OCI-LY3 (cell line): ENCODE data around the gene IPCEF1.
"Not testable (repeated sequence)": the region's sequence is repeated elsewhere in the genome, so short reads cannot be mapped to it uniquely, and the experiment has no call there.

Experiments
- H2AFZ ChIP-seq: fragments of 200-600, 300-600 bp; shearing (Covaris generic); 2 replicates; pipeline ENCODE4 v1.6.0; 2014; ENCODE audit warnings: antibody characterized with exemption, low read depth, low read length
- H3K27ac ChIP-seq: fragments of 200-600, 300-600 bp; sonication (generic); 2 replicates; pipeline ENCODE4 v1.5.1; 2014; ENCODE audit warnings: mild to moderate bottlenecking, low read length, moderate library complexity, mixed read lengths
- H3K27me3 ChIP-seq: fragments of 200-600, 300-600 bp; sonication (generic); 2 replicates; pipeline ENCODE4 v1.6.1; 2014; ENCODE audit warnings: low read depth, low read length, mixed read lengths
- H3K36me3 ChIP-seq: fragments of 200-600, 300-600 bp; sonication (generic); replicated peaks from 2 replicates; pipeline ENCODE3; 2014; ENCODE audit warnings: low read depth, low read length, mixed read lengths
- H3K4me1 ChIP-seq: fragments of 300-600, 200-600 bp; sonication (generic); 2 replicates; pipeline ENCODE4 v1.6.1; 2014; ENCODE audit warnings: low read length, mixed read lengths
- H3K4me2 ChIP-seq: fragments of 200-600, 300-600 bp; sonication (generic); 2 replicates; pipeline ENCODE4 v1.6.1; 2014; ENCODE audit warnings: low read length, mixed read lengths
- H3K4me3 ChIP-seq: fragments of 300-600, 200-600 bp; sonication (generic); 2 replicates; pipeline ENCODE4 v1.5.1; 2014; ENCODE audit warnings: antibody characterized with exemption, mild to moderate bottlenecking, low read length, moderate library complexity
- H3K79me2 ChIP-seq: fragments of 300-600, 200-600 bp; shearing (Covaris generic); 2 replicates; pipeline ENCODE4 v1.6.1; 2014; ENCODE audit warnings: mild to moderate bottlenecking, low read length, mixed read lengths
- H3K9ac ChIP-seq: fragments of 300-600, 200-600 bp; shearing (Covaris generic); 2 replicates; pipeline ENCODE4 v1.6.0; 2014; ENCODE audit warnings: mild to moderate bottlenecking, low read length, moderate library complexity
- H3K9me3 ChIP-seq: fragments of 200-600, 300-600 bp; shearing (Covaris generic); 2 replicates; pipeline ENCODE4 v1.6.1; 2014; ENCODE audit warnings: low read length, mixed read lengths; ENCODE audit not compliant: insufficient read depth
- H4K20me1 ChIP-seq: fragments of 200-600, 300-600 bp; sonication (generic); 2 replicates; pipeline ENCODE4 v1.6.1; 2016; ENCODE audit warnings: low read length, mixed read lengths; ENCODE audit not compliant: insufficient read depth
- EZH2phosphoT487 ChIP-seq: fragments of 200-600 bp; shearing (Covaris generic); IDR thresholded peaks from 2 replicates; pipeline ENCODE4 v1.6.1; 2018; ENCODE audit warnings: antibody characterized with exemption, mixed run types, low read depth
- TF ChIP-seq, protein P1 (sequence below): fragments of 200-600, 300-600 bp; sonication (generic); IDR thresholded peaks from 2 replicates; pipeline ENCODE4 v1.5.1; 2014; ENCODE audit warnings: antibody characterized with exemption, low read length, low read depth

Gene IPCEF1

DNA sequence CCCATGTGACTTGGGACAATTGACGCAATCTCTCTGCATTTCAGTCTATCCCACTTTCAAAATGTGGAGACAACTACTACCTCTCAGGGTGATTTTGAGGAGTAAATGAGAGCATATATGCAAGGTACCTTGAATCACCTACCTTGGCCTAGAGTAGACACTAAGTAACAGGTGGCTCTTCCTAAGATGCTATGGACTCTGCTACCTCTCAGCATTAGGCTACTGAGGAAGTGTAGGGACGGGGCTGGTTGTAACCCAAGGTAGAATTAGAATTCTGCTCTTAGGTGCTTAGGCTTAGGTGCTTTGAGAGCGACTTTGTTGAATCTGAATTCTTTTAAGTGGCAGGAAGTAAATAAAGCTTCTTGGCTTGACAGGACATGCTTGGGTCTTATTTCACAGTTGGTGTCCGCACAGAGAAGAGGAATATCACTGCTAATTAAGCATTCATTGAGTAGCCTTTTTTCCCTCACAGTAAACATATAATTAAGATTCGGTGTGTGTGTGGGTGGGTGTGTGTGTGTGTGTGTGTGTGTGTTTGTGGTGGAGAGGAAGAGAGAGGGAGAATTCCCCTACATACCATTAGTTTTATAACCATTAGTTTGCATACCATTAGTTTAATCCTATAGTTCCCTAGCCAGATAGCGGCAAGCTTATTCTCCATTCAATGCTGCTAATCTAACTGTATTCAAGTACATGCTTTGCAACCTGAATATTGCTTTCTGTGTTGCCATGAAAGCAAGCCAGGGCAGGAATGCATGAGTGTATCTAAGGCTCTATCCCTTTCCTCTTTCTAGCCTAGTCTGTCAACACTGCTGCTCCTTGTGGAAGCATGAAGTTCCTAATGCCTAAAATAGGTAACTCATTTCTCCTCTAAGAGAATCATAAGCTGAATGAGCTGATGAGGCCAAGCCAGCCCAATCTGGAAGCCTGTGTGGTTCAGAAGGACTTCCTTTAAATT, 112.5 kb downstream of the IPCEF1 start:
- Histone ChIP-seq H3K4me3 (no peak overlapping the region), H3K4me2 (no peak overlapping the region)
- TF ChIP-seq, protein P1, sequence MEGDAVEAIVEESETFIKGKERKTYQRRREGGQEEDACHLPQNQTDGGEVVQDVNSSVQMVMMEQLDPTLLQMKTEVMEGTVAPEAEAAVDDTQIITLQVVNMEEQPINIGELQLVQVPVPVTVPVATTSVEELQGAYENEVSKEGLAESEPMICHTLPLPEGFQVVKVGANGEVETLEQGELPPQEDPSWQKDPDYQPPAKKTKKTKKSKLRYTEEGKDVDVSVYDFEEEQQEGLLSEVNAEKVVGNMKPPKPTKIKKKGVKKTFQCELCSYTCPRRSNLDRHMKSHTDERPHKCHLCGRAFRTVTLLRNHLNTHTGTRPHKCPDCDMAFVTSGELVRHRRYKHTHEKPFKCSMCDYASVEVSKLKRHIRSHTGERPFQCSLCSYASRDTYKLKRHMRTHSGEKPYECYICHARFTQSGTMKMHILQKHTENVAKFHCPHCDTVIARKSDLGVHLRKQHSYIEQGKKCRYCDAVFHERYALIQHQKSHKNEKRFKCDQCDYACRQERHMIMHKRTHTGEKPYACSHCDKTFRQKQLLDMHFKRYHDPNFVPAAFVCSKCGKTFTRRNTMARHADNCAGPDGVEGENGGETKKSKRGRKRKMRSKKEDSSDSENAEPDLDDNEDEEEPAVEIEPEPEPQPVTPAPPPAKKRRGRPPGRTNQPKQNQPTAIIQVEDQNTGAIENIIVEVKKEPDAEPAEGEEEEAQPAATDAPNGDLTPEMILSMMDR = no peak
- TF ChIP-seq EZH2phosphoT487 = no peak

DNA sequence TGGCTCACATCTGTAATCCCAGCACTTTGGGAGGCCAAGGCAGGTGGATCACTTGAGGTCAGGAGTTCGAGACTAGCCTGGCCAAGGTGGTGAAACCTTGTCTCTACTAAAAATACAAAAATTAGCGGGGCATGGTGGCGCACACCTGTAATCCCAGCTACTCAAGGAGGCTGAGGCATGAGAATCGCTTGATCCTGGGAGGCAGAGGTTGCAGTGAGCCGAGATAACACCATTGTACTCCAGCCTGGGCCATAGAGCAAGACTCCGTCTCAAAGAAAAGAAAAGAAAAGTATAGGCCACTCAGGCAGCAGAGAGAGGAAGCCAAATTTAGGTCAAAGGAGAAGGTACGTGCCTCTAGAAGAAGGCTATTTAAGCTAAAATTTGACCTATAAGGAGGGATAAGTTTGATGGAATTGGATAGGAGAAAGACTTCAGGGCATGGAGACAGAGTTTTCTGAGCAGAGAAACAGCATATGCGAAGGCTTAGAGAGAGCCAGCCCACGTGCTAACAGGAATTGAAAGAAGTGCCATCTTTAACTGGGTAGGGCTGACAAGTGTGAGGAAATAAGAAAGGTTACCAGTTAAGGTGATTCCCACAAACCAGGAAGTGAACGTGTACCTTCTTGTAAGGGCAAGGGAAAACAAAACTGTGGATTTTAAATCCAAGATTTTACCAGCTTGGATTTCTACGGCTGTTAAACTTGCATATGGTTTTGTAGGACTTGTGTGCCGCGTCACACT, 113.8 kb downstream of the IPCEF1 start:
- no peak overlapping the region for H3K4me3 ChIP-seq
- no peaks in the 10 kb centered on the region for H3K79me2 ChIP-seq
- H3K4me2 ChIP-seq = no peak overlapping the region
- no peak overlapping the region for H3K27ac ChIP-seq
- no peak overlapping the region for H2AFZ ChIP-seq
- no peak for TF ChIP-seq EZH2phosphoT487
- TF ChIP-seq, protein P1 = no peak
- no peaks in the 10 kb centered on the region for H3K36me3 ChIP-seq
- H3K27me3 ChIP-seq = peaks cover 28% of the 10 kb centered on the region
- H4K20me1 ChIP-seq = no peaks in the 10 kb centered on the region
- H3K9ac ChIP-seq = no peak overlapping the region
- no peaks in the 10 kb centered on the region for H3K9me3 ChIP-seq
- peaks cover 6% of the 10 kb centered on the region for H3K4me1 ChIP-seq

More for the DNA sequence above, 112.5 kb downstream of the IPCEF1 start:
- Histone ChIP-seq H3K9ac (no peak overlapping the region), H3K4me1 (peaks cover 11% of the 10 kb centered on the region), H3K79me2 (no peaks in the 10 kb centered on the region), H3K27me3 (peaks cover 33% of the 10 kb centered on the region), H3K27ac (no peak overlapping the region), H2AFZ (no peak overlapping the region), H3K9me3 (no peaks in the 10 kb centered on the region), H3K36me3 (no peaks in the 10 kb centered on the region), H4K20me1 (no peaks in the 10 kb centered on the region)

DNA sequence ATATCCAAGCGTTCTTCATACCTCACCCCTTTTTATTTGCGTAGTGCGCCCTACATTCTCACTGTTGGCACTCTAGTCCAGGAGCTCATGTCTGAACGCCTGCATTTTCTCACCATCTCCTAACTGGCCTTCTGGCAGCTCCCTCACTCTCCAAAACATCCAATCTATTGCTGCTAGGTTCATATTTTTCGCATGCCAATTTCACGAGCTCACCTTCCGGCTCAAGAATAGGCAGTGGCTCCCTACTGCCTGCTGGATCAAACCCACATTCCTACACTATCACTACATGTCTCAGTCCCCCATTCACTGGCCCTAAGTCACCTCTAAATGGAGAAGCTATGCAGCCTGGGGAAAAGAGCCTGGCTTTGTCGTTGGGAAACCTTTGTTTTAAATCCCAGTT, 115.0 kb downstream of the IPCEF1 start:
- H3K4me2 ChIP-seq = no peak overlapping the region
- H3K9me3 ChIP-seq = no peaks in the 10 kb centered on the region
- H3K9ac ChIP-seq = no peak overlapping the region
- no peak for TF ChIP-seq EZH2phosphoT487
- TF ChIP-seq, protein P1 = no peak
- H3K4me3 ChIP-seq = no peak overlapping the region
- H3K79me2 ChIP-seq = no peaks in the 10 kb centered on the region
- H4K20me1 ChIP-seq = no peaks in the 10 kb centered on the region
- peaks cover 18% of the 10 kb centered on the region; the same call in 1 of the 2 replicates for H3K27me3 ChIP-seq
- H3K27ac ChIP-seq = no peak overlapping the region
- H3K36me3 ChIP-seq = no peaks in the 10 kb centered on the region
- H3K4me1 ChIP-seq = no peaks in the 10 kb centered on the region
- H2AFZ ChIP-seq = no peak overlapping the region

DNA sequence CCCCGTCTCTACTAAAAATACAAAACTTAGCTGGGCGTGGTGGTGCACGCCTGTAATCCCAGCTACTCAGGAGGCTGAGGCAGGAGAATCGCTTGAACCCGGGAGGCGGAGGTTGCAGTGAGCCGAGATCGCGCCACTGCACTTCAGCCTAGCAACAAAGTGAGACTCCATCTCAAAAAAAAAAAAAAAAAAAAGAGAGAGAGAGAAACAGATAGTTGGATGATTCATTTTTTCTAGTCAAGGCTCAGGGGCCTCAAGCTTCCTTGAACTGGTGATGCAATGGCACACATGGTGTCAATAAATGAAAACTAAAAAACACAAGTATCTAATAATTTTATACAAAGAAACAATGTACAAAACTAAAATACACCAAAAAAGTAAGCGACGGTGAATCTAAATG, 115.5 kb downstream of the IPCEF1 start:
- not testable (repeated sequence) for H3K36me3 ChIP-seq

More for the DNA sequence above, 115.5 kb downstream of the IPCEF1 start:
- not testable (repeated sequence) for H3K9ac ChIP-seq, H3K79me2 ChIP-seq, H3K4me3 ChIP-seq, H4K20me1 ChIP-seq, H3K9me3 ChIP-seq, H3K4me2 ChIP-seq, H3K27ac ChIP-seq, H3K4me1 ChIP-seq, H2AFZ ChIP-seq
- peaks cover 14% of the 10 kb centered on the region; the same call in 1 of the 2 replicates for H3K27me3 ChIP-seq
